SU-DHL-6 (cell line): Measurements from ENCODE around the gene DGKA.

Source experiments
- EZH2phosphoT487 ChIP-seq: fragments of 200-600 bp; sonication (generic), shearing (Covaris generic); conservative IDR thresholded peaks from 2 replicates; pipeline ENCODE4 v1.6.1; 2018; ENCODE audit warnings: mild to moderate bottlenecking, antibody characterized with exemption, low read length, moderate library complexity, mixed read lengths
- TF ChIP-seq, protein P1 (sequence below): fragments of 200-600 bp; sonication (generic); IDR thresholded peaks from one replicate; pipeline ENCODE4 v1.5.1; 2017; ENCODE audit warnings: antibody characterized with exemption, mild to moderate bottlenecking, low read length, moderate library complexity; ENCODE audit not compliant: insufficient read depth, poor library complexity, severe bottlenecking

DNA sequence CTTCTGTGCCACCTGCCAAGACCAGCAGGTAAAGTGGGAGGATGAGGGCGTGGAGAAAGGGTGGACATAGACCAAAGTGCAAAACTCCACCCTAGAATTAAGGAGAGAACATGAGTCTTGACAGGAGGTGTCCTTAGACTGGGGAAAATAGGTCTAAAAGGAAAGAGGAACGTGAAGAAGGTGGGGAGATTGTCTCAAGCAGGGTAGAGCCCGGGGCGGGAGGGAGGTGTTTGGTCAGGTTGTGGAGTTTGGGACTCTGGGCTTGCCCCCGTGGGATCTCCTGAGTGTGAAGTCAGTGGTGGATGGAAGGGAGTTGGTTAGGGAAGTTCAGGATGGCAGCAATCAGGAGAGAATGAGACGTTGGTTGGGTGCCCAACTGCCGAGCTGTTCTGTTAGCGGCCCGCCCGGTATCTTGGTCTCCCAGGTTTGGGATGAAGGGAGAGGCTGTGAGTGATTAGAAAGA lies 386 bp downstream of the DGKA start:
- TF ChIP-seq, protein P1, sequence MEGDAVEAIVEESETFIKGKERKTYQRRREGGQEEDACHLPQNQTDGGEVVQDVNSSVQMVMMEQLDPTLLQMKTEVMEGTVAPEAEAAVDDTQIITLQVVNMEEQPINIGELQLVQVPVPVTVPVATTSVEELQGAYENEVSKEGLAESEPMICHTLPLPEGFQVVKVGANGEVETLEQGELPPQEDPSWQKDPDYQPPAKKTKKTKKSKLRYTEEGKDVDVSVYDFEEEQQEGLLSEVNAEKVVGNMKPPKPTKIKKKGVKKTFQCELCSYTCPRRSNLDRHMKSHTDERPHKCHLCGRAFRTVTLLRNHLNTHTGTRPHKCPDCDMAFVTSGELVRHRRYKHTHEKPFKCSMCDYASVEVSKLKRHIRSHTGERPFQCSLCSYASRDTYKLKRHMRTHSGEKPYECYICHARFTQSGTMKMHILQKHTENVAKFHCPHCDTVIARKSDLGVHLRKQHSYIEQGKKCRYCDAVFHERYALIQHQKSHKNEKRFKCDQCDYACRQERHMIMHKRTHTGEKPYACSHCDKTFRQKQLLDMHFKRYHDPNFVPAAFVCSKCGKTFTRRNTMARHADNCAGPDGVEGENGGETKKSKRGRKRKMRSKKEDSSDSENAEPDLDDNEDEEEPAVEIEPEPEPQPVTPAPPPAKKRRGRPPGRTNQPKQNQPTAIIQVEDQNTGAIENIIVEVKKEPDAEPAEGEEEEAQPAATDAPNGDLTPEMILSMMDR: no peak
- TF ChIP-seq EZH2phosphoT487: no peak
